GM12873 (cell line): Measurements from ENCODE around the gene FOXO6.

Experiments used
- TF ChIP-seq, protein P1 (sequence below): IDR thresholded peaks from 2 replicates; pipeline ENCODE4 v1.5.1; 2012; ENCODE audit warnings: low read depth, mild to moderate bottlenecking, moderate library complexity, low read length, control low read depth; ENCODE audit not compliant: insufficient read depth; ENCODE audit errors: missing control alignments

FOXO6 gene

DNA sequence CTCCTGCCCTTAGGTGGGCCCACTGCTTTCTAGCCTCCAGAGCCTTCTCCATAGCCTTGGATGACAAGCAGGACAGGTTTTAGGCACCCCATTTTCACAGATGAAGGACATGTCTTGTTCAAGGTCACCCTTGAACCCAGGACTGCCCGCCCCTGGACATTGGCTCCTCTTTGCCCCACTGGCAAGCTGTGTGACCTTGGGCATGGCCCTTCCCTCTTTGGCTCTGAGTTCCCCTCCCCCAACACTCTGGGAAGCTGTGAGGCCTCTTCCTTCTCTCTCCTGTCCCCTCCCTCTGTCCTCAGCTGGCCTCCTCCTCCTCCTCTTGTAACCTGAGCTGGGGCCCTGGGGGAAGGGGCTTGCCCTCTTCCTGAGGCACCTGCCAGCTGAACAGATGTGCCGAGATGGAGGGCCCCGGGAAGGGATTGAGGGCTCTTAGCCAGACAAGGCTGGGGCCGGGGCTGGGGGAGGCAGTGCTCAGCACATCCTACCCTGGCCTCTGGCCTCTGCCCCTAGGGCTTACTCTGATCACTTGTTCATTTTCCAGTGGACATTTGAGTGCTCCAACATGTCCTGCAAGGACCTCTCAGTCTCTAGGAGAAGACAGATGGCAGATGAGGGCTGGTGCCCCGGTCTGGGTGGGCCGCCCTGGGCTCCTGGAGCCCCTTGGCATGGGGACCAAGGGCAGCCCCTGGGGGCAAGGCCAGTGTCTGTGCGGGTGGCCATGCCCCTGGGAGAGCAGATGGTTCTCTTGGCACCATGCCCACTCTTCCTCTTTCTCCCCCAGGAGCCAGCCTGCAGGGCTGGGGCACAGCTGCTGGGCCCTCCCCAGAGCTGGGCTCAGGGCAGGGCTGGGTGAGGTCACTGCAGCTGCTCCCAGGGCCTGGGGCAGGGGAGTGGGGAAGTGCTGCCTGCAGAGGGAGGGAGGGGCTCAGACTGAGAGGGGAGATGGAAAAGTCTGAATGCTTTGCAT is 10.7 kb downstream of the FOXO6 start:
- TF ChIP-seq, protein P1, sequence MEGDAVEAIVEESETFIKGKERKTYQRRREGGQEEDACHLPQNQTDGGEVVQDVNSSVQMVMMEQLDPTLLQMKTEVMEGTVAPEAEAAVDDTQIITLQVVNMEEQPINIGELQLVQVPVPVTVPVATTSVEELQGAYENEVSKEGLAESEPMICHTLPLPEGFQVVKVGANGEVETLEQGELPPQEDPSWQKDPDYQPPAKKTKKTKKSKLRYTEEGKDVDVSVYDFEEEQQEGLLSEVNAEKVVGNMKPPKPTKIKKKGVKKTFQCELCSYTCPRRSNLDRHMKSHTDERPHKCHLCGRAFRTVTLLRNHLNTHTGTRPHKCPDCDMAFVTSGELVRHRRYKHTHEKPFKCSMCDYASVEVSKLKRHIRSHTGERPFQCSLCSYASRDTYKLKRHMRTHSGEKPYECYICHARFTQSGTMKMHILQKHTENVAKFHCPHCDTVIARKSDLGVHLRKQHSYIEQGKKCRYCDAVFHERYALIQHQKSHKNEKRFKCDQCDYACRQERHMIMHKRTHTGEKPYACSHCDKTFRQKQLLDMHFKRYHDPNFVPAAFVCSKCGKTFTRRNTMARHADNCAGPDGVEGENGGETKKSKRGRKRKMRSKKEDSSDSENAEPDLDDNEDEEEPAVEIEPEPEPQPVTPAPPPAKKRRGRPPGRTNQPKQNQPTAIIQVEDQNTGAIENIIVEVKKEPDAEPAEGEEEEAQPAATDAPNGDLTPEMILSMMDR = no peak

DNA sequence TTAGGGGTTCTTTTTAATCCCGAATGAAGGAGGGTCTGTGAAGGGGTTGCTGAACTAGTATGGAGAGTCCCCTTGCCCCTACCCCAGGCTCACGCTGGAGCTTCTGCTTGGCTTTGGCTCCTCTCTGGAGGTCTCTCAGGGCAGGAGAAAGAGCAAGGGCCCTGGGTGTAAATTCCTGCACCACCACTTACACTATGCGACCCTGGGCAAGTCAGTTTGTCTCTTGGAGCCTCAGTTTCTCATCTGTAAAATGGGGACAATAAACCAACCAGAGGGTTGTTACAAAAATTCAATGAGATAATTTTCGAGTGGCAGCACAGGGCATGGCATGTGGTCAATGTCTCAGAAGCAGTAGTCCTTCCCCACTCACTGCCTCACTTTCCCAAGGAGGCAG is 11.4 kb downstream of the FOXO6 start:
- TF ChIP-seq, protein P1 = no peak

DNA sequence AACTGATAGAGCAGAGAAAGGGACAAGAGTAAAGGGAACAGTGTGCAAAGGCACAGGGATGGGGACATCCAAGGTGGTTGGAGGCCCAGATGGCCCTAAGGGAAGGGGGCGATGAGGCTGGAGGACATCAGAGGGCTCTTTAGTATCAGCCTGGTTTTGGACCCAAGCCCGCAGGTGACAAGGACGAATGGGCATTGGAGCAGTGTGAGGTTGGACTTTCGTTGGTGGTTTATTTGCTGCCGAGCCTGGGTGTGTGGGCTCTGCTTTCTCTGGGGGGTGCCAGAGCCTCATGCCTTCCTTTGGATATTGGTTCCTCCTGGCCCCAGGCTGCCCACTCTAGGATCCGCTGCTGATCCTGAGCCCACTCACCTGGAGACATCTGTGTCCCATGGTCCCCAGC is 12.1 kb downstream of the FOXO6 start:
- TF ChIP-seq, protein P1 = no peak

DNA sequence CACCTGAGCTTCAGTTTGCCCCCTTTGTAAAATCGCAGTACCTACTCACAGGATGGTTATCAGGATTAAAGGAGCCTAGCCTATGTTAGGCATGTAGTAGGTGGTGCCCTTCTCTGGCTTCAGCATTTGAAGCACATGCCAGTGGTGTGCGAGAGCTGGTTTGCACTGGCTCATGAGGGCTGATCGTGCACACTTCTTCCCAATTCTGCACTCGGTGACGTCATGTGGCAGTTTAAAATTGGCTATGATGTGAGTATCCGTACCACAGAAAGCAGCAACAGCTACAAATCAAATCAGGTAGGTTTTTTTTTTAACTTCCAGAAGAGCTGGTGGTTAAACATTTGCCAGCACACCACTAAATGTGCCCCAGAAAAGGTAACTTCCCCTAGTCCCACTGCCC is 13.5 kb downstream of the FOXO6 start:
- TF ChIP-seq, protein P1 = no peak

DNA sequence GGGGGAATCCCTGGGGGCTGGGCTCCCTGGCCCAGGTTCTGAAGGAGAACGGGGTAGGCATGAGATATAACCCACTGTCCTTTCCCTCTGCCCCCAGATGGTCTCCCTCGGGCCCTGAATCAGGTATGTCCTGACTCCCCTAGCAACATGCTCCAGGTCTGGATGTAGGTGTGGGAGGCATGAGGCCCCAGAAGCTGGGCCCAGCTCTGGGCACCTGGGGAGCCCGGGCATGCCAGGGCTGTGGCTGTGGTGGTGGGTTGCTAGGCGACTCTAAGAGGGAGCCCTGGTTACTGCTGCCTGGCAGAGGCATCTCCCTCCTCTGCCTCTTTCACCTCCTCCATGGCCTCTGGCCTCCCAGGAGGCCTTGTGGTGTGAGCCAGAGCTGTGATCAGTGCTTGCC is 16.2 kb downstream of the FOXO6 start:
- TF ChIP-seq, protein P1 = no peak

DNA sequence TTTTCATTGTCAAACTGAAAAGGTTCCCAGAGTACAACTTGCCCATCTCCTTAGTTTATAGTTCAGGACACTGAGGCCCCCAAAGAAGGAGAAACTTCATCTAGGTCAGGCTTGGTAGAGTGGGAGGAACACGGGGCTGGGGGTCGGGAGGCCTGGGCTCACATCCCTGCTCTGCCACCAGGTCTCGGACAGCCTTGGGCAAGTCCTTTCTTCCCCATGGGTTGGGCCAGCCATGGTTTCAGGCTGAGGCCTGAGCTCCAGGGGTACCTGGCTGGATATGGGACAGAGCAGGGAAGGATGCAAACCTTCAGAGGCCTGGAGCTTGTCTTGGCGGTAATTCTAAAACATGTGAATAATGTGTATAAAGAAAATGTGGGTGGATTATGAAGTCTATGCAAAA is 17.0 kb downstream of the FOXO6 start:
- TF ChIP-seq, protein P1 = no peak

DNA sequence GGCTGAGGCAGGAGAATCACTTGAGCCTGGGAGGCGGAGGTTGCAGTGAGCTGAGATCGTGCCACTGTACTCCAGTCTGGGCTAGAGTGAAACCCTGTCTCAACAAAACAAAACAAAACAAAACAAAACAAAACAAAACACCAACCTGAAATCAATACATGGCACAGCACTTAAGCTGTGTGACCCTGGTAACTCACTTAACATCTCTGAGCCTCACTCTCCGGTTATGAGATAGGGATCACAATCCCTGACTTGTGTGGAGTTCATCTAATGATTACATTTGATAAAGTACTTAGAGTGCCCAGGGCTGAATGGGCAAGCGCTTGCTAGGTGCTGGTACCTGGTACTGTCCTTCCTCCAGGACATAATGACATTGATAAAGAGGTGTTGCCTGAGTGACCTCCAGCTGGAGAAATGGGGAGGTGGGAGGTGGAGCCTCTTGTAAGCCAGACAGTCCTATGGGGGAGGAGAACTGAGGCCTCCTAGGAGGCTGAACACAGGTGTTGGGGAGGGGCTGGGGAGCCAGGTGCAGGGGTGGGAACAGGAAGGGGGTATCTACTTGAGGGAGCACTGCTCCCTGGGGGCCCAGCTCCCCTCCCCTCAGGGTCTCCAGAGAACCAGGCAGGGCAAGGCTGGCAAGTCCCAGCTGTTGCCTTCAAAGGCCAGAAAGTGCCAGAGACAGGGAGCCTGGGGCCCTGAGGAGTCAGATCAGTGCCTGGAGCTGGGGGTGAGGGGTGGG is 17.9 kb downstream of the FOXO6 start:
- TF ChIP-seq, protein P1 = no peak
